ENCODE results near the gene FRZB.

- TF ChIP-seq CTCF (conservative IDR thresholded peaks at IDR 0.05 in 1 of 2, IDR thresholded peaks at IDR 0.05 in 1 of 2; ENCODE audit: low read depth in 1 of 2, low read length in 2 of 2) (no peak), EZH2 (IDR thresholded peaks at IDR 0.05; ENCODE audit: low read length, missing control alignments) (no peak)
Observed at GRCh38 chr2:182817558-182817957, 48.9 kb downstream of the FRZB start.
